8988T (cell line): ENCODE measurements around the gene ZC3HAV1.
"Not testable (repeated sequence)": the region's sequence is repeated elsewhere in the genome, so short reads cannot be mapped to it uniquely, and the experiment has no call there.

Experiments used
- DNase-seq: peaks from one replicate; pipeline ENCODE4 v3.0.0; 2011

ZC3HAV1 gene

DNA sequence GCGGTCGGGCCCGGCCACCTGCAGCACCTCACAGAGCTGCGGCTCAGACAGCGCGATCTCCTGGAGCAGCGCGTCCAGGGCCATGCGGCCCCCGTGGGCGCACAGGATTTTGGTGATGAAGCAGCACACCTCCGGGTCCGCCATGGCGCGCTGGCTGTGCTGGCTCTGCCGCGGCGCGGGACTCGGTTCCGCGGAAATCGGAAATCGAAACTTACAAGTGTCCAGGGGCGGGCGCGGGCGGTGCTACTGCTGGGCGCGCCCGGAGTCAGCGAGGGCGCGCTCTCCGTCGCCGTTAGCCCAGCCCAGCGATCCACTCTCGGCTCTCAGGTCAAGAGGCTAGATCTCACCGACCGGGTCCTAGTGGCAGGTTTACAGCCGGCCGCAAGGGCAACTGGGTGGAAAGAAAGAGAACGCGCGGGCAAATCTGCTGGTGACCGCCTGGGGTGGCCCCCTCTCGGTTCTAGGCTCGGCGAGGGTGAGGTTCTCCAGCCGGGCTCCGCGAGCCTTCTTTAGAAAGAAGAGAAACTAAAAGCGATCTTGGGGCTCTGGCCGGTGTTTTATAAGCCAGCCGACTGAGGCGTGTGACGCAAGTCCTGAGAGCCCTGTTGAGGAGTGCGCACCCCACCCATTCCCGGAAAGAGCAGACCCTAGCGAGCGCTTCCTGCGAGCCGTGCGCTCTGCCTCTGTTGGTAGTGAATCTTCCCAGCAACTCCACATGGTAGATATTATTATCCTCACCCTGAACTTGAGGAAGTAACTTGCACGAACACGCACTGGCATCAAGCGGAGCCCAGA lies at the start of gene ZC3HAV1:
ZC3HAV1 (minus strand) TSS at position 533 of the 795 bp plus-strand sequence; CDS start at position 144, 389 bp downstream.
- DNase-seq = peak; percentile 50

GRCh38 chr7:139153832-139154231 lies 44.3 kb upstream of the ZC3HAV1 start:
- DNase-seq = no peak

DNA sequence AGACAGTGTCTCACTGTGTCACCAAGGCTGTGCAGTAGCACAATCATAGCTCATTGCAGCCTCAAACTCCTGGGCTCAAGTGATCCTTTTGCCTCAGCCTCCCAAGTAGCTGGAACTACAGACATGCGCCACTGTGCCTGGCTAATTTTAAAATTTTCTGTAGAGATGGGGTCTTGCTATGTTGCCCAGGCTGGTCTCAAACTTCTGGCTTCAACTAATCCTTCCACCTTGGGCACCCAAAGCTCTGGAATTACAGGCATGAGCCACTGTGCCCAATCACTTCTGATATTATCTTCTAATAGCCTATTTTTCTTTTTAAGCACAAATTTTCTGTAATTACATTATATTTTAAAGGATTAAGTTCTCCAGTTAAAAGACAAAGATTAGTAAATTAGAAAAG lies 42.6 kb upstream of the ZC3HAV1 start:
- no peak for DNase-seq

- DNase-seq = no peak
These were observed 29.6 kb upstream of the ZC3HAV1 start for GRCh38 chr7:139139150-139139549.

DNA sequence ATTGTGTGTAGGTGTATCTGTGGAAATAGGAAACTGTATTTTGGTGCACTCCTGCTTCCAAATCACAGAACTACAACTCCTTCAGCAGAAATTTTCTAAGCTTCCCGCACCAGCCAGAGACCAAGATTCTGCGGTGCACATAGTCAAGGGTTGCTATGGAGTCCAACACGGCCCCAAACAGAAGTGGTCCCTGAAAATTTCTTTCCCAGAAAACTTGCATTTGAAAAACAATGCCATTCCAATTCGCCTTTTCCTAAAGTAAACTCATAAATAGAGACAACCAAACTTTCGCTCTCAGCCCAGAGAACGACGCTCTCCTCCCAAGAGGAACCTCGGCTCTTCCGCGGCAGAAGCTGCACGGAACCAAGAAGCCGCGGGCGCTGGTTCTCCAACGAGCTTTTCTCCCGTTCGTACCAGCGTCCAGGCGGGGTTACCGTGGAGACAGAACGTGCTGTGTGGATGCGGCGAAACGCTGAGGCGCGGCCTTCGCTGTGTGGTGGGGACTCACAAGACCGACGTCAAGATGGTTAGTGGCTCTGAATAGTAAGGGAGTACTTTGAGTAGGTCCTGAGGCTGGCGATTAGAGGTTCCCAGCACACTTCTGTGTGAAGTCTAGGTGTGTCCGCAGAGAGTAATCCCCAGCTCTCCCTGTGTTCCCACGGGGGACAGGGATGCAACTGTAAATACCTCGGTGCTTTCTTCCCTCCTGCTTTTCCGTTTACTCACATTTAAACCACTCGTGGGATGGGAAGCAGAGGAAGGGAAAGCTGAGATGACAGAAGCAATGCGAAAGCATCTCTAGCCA lies 24.0 kb upstream of the ZC3HAV1 start:
- DNase-seq = peak; percentile 34

DNA sequence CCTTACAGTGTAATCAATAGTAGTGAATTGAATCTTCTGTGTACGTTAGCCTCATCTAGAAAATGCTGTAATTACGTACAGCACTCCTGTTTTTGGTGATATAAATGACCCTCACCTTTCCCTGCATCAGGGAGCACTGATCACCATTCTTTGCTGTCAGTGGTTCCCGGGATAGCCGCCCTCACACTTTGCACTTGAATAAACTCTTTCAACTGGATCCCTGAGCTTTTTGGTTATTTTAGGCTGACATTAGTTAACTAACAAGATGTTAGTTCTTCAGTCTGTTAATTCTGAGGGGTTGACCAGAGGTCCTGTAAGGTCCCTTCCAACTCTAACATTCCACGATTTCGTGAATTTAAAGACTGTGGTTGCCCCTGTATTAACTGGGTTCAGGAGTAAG lies 23.4 kb upstream of the ZC3HAV1 start:
- no peak for DNase-seq

DNA sequence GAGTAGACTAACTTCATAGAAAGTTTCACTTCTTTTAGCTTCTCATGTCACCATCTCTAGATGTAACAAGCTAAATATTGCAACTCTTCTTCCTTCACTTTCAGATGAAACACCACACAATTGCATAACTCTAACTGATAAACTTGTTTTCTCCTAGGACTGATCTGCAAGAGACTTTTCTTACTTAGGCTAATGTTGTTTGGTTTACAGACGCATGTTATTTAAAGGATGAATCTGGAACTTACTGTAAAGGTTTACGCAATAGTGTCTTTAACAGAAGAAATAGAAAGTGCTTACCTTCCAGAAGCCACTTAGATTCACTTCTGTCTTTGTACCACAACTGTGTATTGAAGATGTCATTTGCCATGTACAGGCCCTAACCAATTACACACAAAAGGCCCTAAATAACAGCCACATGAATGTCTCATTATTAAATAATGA lies 22.1 kb upstream of the ZC3HAV1 start:
- no peak for DNase-seq

DNA sequence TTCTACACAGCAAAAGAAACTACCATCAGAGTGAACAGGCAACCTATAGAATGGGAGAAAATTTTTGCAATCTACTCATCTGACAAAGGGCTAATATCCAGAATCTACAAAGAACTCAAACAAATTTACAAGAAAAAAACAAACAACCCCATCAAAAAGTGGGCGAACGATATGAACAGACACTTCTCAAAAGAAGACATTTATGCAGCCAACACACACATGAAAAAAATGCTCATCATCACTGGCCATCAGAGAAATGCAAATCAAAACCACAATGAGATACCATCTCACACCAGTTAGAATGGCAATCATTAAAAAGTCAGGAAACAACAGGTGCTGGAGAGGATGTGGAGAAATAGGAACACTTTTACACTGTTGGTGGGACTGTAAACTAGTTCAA lies 20.3 kb upstream of the ZC3HAV1 start:
- DNase-seq = not testable (repeated sequence)

GRCh38 chr7:139127648-139128047 lies 18.1 kb upstream of the ZC3HAV1 start:
- DNase-seq = no peak

DNA sequence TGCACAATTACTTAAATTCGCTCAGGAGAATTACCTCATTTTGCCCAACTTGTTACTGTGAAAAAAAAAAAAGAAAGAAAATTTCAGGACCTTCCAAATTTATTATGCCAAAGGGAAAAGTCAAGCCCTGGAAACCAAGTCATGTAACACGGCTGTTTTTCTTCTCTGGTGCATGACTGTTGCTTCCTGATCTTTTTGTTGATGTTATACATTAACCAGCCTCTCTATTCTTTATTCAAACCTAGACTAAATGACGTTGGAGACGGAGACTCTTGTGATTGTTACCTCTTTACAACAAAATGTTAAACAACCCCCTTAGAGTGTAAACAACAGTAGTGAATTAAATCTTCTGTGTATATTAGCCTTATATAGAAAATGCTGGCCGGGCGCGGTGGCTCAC lies 16.1 kb upstream of the ZC3HAV1 start:
- DNase-seq = no peak

- not testable (repeated sequence) for DNase-seq
These were observed 15.5 kb upstream of the ZC3HAV1 start for GRCh38 chr7:139124995-139125394.

GRCh38 chr7:139124084-139124914 lies 14.8 kb upstream of the ZC3HAV1 start:
- DNase-seq = no peak

DNA sequence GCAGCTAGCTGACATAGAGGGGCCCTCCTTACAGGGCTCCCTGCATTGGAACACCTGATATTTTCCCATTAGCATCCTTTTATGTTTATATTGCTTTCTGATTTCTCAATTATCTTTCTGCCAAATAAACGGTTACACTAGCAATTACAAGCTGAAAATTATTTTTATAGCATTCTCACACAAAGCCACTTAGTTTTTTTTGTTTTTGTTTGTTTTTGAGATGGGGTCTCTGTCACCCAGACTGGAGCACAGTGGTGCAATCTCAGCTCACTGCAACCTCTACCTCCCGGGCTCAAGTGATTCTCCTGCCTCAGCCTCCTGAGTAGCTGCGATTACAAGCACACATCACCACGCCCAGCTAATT lies 9.9 kb upstream of the ZC3HAV1 start:
- no peak for DNase-seq

DNA sequence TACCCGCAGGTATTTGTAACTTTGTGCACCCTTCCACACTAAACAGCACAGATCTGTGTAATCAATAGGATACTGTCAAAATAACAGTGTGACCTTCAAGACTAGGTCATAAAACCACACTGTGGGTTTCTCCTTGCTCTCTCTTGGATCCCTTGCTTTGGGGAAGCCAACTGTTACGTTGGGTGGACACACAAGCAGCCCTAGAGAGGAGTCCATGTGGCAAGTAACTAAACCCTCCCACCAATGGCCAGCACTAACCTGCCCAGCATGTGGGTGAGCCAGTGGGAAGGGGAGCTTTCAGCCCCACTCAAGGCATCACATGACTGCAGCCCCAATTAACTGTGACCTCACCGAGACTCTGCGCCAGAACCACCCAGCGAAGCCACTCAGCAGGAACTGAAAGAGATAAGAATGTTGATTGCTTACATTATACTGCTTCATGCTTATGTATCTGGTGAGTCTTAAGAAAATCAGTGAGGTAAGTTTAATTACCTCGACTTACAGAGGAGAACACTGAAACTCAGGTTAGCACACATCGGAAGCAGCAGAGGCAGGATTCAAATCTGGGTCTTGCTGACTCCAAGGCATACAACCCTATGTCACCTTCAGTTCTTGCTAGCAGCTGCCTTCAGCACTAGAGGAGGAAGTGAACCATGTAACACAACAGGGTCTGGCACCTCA lies 9.4 kb upstream of the ZC3HAV1 start:
- DNase-seq = no peak

- DNase-seq = no peak
These were observed 8.8 kb upstream of the ZC3HAV1 start for GRCh38 chr7:139118234-139118804.

DNA sequence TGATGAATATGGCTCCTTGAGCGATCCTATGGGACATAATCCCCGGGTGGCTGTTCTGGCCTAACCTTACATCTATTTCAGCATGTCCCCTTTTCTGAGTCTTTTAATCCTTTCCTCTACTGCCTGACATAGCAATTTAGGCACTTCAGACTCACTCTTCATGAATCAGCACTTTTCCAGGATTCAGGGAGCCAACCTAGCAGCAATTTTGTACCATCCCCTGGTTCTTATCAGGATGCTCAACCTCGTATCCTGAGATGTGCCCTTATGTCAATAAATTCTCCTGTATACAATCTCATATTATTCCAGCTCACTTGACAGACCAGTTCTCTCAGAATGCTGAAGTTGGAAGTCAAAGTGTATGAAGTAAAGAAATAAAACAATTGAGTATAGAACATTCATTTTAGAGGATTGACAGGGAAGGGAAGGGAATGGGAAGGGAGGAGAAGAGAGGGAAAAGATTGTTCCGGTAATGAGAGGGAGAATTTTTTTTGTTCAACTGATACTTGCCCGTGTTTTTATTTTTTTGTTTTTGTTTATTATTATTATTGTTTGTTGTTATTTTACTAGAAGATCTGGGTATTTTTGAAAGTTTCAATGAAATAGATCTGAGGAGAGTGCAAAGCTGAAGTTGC lies 8.2 kb upstream of the ZC3HAV1 start:
- DNase-seq = no peak

GRCh38 chr7:139116999-139117398 lies 7.5 kb upstream of the ZC3HAV1 start:
- DNase-seq = no peak

- no peak for DNase-seq
These were observed 5.6 kb upstream of the ZC3HAV1 start for GRCh38 chr7:139115104-139115503.

GRCh38 chr7:139114585-139114984 lies 5.1 kb upstream of the ZC3HAV1 start:
- no peak for DNase-seq

GRCh38 chr7:139114018-139114417 lies 4.5 kb upstream of the ZC3HAV1 start:
- DNase-seq = no peak

- no peak for DNase-seq
These were observed 3.3 kb upstream of the ZC3HAV1 start for GRCh38 chr7:139112741-139113250.

GRCh38 chr7:139112316-139112715 lies 2.8 kb upstream of the ZC3HAV1 start:
- DNase-seq = no peak
